ENCODE results near the gene NIT1. TPM values are rescaled to one million over a fixed set of nuclear protein-coding genes. Genes with fewer than 3 reads are reported as not detected.

NIT1 gene
- total RNA-seq, 1 donor from 2014 or later, result 34.2 TPM

DNA sequence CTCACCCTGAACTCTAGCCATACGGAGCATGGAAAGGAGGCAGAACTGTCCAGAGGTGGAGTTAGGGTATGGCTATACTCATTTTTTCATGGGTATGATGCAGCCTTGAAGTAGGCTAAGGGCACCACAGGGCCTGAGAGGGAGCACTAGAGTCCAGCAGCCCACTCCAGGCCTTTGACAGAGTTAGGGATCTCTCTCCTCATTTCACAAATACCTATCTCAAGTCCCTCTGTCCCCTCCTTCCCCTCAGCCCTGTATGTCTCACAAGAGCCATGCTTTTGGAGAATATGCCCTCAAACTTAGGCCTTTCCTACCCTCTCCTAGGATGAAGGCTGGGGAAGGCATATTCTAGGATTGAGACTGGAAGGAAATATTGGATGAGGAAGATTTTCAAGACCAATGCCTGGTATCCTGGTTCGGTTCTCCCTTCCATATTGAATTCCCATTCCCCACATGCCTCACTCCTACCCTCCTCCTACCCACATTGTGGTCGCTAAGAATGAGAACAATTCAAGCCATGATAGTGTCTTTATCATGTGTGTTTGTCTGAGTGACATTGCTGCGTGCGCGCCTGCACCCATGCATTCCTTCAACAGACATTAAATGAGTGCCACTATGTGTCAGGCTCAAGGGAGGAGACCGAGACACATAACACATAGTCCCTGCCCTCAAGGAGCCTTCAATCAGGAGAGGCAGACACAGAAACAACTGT, 26.0 kb upstream of the NIT1 start:
- no peak for DNase-seq (ENCODE audit: low read depth)
- TF ChIP-seq, protein P1, sequence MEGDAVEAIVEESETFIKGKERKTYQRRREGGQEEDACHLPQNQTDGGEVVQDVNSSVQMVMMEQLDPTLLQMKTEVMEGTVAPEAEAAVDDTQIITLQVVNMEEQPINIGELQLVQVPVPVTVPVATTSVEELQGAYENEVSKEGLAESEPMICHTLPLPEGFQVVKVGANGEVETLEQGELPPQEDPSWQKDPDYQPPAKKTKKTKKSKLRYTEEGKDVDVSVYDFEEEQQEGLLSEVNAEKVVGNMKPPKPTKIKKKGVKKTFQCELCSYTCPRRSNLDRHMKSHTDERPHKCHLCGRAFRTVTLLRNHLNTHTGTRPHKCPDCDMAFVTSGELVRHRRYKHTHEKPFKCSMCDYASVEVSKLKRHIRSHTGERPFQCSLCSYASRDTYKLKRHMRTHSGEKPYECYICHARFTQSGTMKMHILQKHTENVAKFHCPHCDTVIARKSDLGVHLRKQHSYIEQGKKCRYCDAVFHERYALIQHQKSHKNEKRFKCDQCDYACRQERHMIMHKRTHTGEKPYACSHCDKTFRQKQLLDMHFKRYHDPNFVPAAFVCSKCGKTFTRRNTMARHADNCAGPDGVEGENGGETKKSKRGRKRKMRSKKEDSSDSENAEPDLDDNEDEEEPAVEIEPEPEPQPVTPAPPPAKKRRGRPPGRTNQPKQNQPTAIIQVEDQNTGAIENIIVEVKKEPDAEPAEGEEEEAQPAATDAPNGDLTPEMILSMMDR (conservative IDR thresholded peaks at IDR 0.05; ENCODE audit: low read depth, low read length), result no peak
- no peak overlapping the region for H3K4me3 ChIP-seq (ENCODE audit: low read depth, low read length)

DNA sequence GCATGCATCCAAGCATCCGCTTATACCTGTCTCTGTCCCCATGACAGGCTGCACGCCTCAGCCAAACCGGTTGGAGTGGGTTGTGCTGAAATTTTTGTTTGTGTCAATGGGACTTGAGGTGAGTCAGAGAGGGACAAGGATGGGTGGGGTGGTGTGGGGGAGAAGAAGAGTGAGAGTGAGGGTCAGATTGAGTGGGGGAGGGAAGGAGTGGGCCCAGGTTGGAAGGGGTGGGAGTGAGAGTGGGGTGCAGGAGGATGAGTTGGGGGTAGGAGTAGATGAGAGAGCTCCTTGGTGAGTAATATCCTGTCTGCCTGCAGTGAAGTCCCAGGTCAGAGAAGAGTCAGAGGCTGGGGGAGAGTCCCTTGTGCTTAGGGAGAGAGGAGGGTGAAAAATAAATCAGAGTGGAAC, 25.3 kb upstream of the NIT1 start:
- no peak for DNase-seq (ENCODE audit: low read depth)
- no peak overlapping the region for H3K4me3 ChIP-seq (ENCODE audit: low read depth, low read length)
- TF ChIP-seq, protein P1 (conservative IDR thresholded peaks at IDR 0.05; ENCODE audit: low read depth, low read length), result no peak

DNA sequence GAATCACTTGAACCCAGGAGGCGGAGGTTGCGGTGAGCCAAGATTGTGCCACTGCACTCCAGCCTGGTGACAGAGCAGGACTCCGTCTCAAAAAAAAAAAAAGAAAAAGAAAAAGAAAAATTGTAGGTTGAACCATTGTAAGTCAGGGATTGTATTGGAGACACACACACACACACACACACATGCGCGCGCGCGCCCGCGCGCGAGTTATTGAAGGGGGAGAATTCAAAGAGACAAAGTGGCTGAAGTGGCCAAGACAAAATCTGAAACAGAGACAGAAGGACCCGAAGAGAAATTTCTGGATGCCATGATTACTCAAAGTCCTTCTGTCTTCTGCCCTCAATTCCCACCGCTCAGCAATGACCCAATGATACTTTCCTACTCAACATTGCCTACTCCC, 23.4 kb upstream of the NIT1 start:
- TF ChIP-seq, protein P1 (conservative IDR thresholded peaks at IDR 0.05; ENCODE audit: low read depth, low read length), result no peak
- no peak overlapping the region for H3K4me3 ChIP-seq (ENCODE audit: low read depth, low read length)
- DNase-seq (ENCODE audit: low read depth), result no peak

DNA sequence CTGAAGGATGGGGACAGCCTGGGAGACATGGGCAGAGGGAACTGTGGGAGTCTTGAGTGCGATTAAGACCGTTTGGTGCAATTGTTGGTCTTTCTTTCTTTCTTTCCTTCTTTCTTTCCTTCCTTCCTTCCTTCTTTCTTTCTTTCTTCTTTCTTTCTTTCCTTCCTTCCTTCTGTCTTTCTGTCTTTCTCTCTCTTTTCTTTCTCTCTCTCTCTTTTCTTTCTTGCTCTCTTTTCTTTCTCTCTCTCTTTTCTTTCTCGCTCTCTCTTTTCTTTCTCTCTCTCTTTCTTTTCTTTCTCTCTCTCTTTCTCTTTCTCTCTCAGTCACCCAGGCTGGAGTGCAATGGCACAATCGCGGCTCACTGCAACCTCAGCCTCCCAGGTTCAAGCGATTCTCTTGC, 22.7 kb upstream of the NIT1 start:
- TF ChIP-seq, protein P1 (conservative IDR thresholded peaks at IDR 0.05; ENCODE audit: low read depth, low read length), result no peak
- no peak for DNase-seq (ENCODE audit: low read depth)
- H3K4me3 ChIP-seq (ENCODE audit: low read depth, low read length), result no peak overlapping the region

DNA sequence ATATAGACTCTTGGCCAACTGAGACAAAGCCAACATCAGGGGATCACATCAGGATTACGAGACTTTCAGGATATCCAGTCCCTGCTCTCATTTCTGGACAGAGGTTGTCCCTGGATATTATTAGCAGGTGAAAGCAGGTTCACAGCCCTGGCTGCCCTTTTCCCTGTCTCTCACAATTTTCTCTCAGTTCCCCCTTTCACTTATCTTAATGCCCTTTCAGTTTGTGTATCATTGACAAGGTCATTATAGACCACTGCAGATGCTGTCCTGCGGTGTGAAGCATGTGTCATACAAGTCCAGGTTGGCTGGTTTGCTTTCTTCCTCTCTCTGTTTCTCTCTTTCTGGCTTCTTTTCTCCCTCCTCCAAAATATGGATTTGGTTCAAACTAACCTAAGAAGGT, 21.9 kb upstream of the NIT1 start:
- TF ChIP-seq, protein P1 (conservative IDR thresholded peaks at IDR 0.05; ENCODE audit: low read depth, low read length), result no peak
- DNase-seq (ENCODE audit: low read depth), result no peak

DNA sequence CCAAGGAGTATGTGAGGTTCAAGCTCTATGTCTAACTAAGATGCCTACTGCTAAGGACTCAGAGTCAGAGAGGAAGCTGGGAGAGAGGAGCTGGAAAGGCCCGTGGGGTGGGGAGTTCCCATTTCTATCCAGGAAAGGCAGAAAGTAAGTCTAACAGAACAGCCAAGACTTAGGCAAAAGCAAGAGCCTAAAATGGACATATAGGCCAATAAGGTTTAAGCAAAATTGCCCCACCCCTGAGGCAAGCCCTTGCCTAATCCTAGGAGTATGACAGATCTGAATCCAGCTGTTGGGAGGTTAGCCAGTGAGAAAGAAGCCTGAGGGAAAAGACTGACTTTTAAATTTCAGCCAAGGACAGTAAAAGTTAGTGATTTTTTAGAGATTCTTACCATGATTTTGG, 21.4 kb upstream of the NIT1 start:
- DNase-seq (ENCODE audit: low read depth), result no peak
- TF ChIP-seq, protein P1 (conservative IDR thresholded peaks at IDR 0.05; ENCODE audit: low read depth, low read length), result no peak
- no peak overlapping the region for H3K4me3 ChIP-seq (ENCODE audit: low read depth, low read length)

More for the DNA sequence above, 21.9 kb upstream of the NIT1 start:
- H3K4me3 ChIP-seq (ENCODE audit: low read depth, low read length), result no peak overlapping the region

Data from epithelial cell of proximal tubule (primary cell).